Vagina (tissue), 2 donors: ENCODE results near the gene TDRD9. TPM values are rescaled to one million over a fixed set of nuclear protein-coding genes. Genes with fewer than 3 reads are reported as not detected.

Experiments
- DNase-seq, 2 donors: peaks; one replicate each; pipeline ENCODE4 v3.0.0-alpha.2; 2017; ENCODE audit errors: extremely low spot score in 2 of 2
- H3K27ac ChIP-seq: fragments of 200-600 bp; sonication (generic); one replicate; pipeline ENCODE4 v1.5.1; 2019
- H3K27me3 ChIP-seq: fragments of 200-600 bp; sonication (generic); one replicate; pipeline ENCODE4 v1.5.1; 2019
- H3K36me3 ChIP-seq, 2 donors: fragments of 200-600 bp; sonication (generic); one replicate each; pipeline ENCODE4 v1.5.1; 2017 to 2019
- H3K4me1 ChIP-seq: fragments of 200-600 bp; sonication (generic); one replicate; pipeline ENCODE4 v1.5.1; 2019
- H3K4me3 ChIP-seq, 2 donors: fragments of 200-600 bp; sonication (generic); 1 replicate in 1 of 2; 2 replicates in 1 of 2; pipeline ENCODE4 v1.5.1; 2016 to 2019
- H3K9me3 ChIP-seq: fragments of 200-600 bp; sonication (generic); one replicate; pipeline ENCODE4 v1.5.1; 2019
- POLR2A ChIP-seq, 2 donors: fragments of 450-650 bp; IDR thresholded peaks; one replicate each; pipeline ENCODE4 v1.6.1; 2017; ENCODE audit warnings: antibody characterized with exemption in 2 of 2, mild to moderate bottlenecking in 2 of 2, moderate library complexity in 2 of 2
- POLR2AphosphoS5 ChIP-seq, 2 donors: sonication (generic); formaldehyde crosslinking; IDR thresholded peaks; one replicate each; pipeline ENCODE4 v1.9.0; 2017; ENCODE audit warnings: antibody characterized with exemption in 2 of 2, mild to moderate bottlenecking in 2 of 2, low read depth in 1 of 2; ENCODE audit not compliant: insufficient read depth in 1 of 2
- intact Hi-C: fragments of 100-400 bp; cut with DNase I; formaldehyde crosslinking; loops from one replicate; pipeline ENCODE4 v1.15.1; 2023
- total RNA-seq: library from RNA; depleted of rRNA; stranded (reverse); fragments of >200 nt; gene quantifications from one replicate; pipeline ENCODE4 v1.2.3, GENCODE V29; 2016
- TF ChIP-seq, protein P1 (sequence below), 3 experiments: fragments of 450-650 bp in 2 of 3; fragments of 200-600 bp in 1 of 3; sonication (generic) in 1 of 3; IDR thresholded peaks; one replicate each; pipeline ENCODE4 v1.5.1; 2017 to 2019; ENCODE audit warnings: antibody characterized with exemption in 3 of 3, mild to moderate bottlenecking in 2 of 3, moderate library complexity in 2 of 3

Gene TDRD9
- total RNA-seq, 1 donor from 2014 or later: 0.74 TPM

GRCh38 chr14:103948442-103948841 is 20.2 kb downstream of the TDRD9 start:
- Histone ChIP-seq H3K27ac (no peak overlapping the region), H3K4me3 (no peak overlapping the region), H3K9me3 (no peaks in the 10 kb centered on the region), H3K27me3 (no peaks in the 10 kb centered on the region), H3K4me1 (no peaks in the 10 kb centered on the region), H3K36me3 (no peaks in the 10 kb centered on the region)
- TF ChIP-seq POLR2AphosphoS5 (IDR thresholded peaks at IDR 0.05; ENCODE audit: insufficient read depth in 1 of 2, low read depth in 1 of 2) (no peak), POLR2A (IDR thresholded peaks at IDR 0.05) (no peak)
- TF ChIP-seq, protein P1, sequence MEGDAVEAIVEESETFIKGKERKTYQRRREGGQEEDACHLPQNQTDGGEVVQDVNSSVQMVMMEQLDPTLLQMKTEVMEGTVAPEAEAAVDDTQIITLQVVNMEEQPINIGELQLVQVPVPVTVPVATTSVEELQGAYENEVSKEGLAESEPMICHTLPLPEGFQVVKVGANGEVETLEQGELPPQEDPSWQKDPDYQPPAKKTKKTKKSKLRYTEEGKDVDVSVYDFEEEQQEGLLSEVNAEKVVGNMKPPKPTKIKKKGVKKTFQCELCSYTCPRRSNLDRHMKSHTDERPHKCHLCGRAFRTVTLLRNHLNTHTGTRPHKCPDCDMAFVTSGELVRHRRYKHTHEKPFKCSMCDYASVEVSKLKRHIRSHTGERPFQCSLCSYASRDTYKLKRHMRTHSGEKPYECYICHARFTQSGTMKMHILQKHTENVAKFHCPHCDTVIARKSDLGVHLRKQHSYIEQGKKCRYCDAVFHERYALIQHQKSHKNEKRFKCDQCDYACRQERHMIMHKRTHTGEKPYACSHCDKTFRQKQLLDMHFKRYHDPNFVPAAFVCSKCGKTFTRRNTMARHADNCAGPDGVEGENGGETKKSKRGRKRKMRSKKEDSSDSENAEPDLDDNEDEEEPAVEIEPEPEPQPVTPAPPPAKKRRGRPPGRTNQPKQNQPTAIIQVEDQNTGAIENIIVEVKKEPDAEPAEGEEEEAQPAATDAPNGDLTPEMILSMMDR (IDR thresholded peaks at IDR 0.05): no peak
- intact Hi-C loops: no loop called here
- DNase-seq: no peak

GRCh38 chr14:103949131-103949790 is 21.0 kb downstream of the TDRD9 start:
- H3K27me3 ChIP-seq: no peaks in the 10 kb centered on the region
- intact Hi-C loops: no loop called here
- no peaks in the 10 kb centered on the region for H3K9me3 ChIP-seq
- H3K4me3 ChIP-seq: no peak overlapping the region
- DNase-seq: no peak
- H3K4me1 ChIP-seq: no peaks in the 10 kb centered on the region
- TF ChIP-seq POLR2AphosphoS5 (IDR thresholded peaks at IDR 0.05; ENCODE audit: insufficient read depth in 1 of 2, low read depth in 1 of 2): no peak
- TF ChIP-seq, protein P1 (IDR thresholded peaks at IDR 0.05): no peak
- no peak for TF ChIP-seq POLR2A (IDR thresholded peaks at IDR 0.05)
- no peaks in the 10 kb centered on the region for H3K36me3 ChIP-seq
- H3K27ac ChIP-seq: no peak overlapping the region

DNA sequence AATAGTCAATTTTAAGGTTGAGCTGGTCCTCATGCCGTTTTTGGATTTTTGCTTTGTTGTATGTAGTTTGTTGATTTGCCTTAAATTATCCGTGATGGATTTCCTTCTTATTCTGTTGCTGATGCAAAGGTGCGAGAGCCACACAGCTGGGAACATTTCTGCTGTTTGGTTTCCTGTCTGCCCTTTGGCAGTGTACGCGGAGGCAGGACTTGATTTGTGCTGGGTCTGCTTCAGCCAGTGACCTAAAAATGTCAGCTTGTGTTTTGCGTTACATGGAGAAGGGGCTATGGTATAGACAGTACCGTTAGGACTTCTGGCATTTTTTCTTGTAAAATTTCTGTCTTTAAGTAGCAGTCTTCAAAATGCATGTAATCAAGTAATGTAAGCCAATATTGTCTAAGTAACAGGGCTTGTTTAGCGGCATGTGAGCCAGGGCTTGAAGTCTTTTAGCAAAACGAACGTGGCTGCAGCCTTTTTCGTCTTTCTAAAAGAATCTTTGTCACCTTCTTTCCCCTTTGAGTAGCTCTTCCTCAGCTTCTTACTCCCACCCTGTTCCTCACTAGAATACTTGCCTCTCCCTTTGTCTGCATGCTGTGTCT is 32.3 kb downstream of the TDRD9 start:
- no peaks in the 10 kb centered on the region for H3K36me3 ChIP-seq
- H3K4me3 ChIP-seq: no peak overlapping the region
- no peak overlapping the region for H3K27ac ChIP-seq
- TF ChIP-seq POLR2A (IDR thresholded peaks at IDR 0.05): no peak
- TF ChIP-seq POLR2AphosphoS5 (IDR thresholded peaks at IDR 0.05; ENCODE audit: insufficient read depth in 1 of 2, low read depth in 1 of 2): no peak
- TF ChIP-seq, protein P1 (IDR thresholded peaks at IDR 0.05): no peak
- intact Hi-C loops: no loop called here
- H3K9me3 ChIP-seq: no peaks in the 10 kb centered on the region
- no peak for DNase-seq
- H3K27me3 ChIP-seq: no peaks in the 10 kb centered on the region
- no peaks in the 10 kb centered on the region for H3K4me1 ChIP-seq

- TF ChIP-seq POLR2AphosphoS5 (IDR thresholded peaks at IDR 0.05; ENCODE audit: insufficient read depth in 1 of 2, low read depth in 1 of 2) (no peak), POLR2A (IDR thresholded peaks at IDR 0.05) (no peak)
- TF ChIP-seq, protein P1 (IDR thresholded peaks at IDR 0.05): no peak
- Histone ChIP-seq H3K4me3 (no peak overlapping the region), H3K27me3 (no peaks in the 10 kb centered on the region), H3K9me3 (no peaks in the 10 kb centered on the region), H3K4me1 (no peaks in the 10 kb centered on the region), H3K36me3 (no peaks in the 10 kb centered on the region), H3K27ac (no peak overlapping the region)
- no peak for DNase-seq
- intact Hi-C loops: no loop called here
These were observed 33.8 kb downstream of the TDRD9 start for GRCh38 chr14:103961928-103962578.

GRCh38 chr14:103966631-103967030 is 38.4 kb downstream of the TDRD9 start:
- no peak overlapping the region for H3K4me3 ChIP-seq
- intact Hi-C loops: no loop called here
- H3K27me3 ChIP-seq: no peaks in the 10 kb centered on the region
- H3K27ac ChIP-seq: no peak overlapping the region
- DNase-seq: no peak
- no peaks in the 10 kb centered on the region for H3K9me3 ChIP-seq
- H3K4me1 ChIP-seq: no peaks in the 10 kb centered on the region
- no peaks in the 10 kb centered on the region for H3K36me3 ChIP-seq
- TF ChIP-seq, protein P1 (IDR thresholded peaks at IDR 0.05): no peak
- TF ChIP-seq POLR2A (IDR thresholded peaks at IDR 0.05) (no peak), POLR2AphosphoS5 (IDR thresholded peaks at IDR 0.05; ENCODE audit: insufficient read depth in 1 of 2, low read depth in 1 of 2) (no peak)
